B cell (primary cell): ENCODE results near the gene GALNT18. TPM values are rescaled to one million over a fixed set of nuclear protein-coding genes. Genes with fewer than 3 reads are reported as not detected.

ENCODE experiments used
- ATAC-seq: fragments of 200-7000 bp; cut with Tn5 transposase; one replicate; pipeline ENCODE4 v1.10.0; 2021; ENCODE audit warnings: low read depth, mild to moderate bottlenecking, moderate number of reproducible peaks, moderate library complexity
- CTCF ChIA-PET: fragments of 350-600 bp; sonication (Branson Sonifier 250); formaldehyde crosslinking; loops from one replicate; lab custom pipeline; 2021; ENCODE audit warnings: antibody characterized with exemption, inconsistent platforms; lab: Charles Lee
- POLR2A ChIA-PET: fragments of 350-600 bp; sonication (Branson Sonifier 250); formaldehyde crosslinking; loops from one replicate; lab custom pipeline; 2021; ENCODE audit warnings: antibody characterized with exemption; lab: Charles Lee
- DNase-seq: peaks from one replicate; pipeline ENCODE4 v3.0.0; 2013
- H2AFZ ChIP-seq: 2 replicates; pipeline ENCODE4 v1.6.1; 2012; ENCODE audit warnings: mild to moderate bottlenecking, low read depth, low read length; ENCODE audit not compliant: insufficient read depth, poor library complexity, severe bottlenecking
- H3K27ac ChIP-seq, 2 donors: 1 replicate in 1 of 2; 2 replicates in 1 of 2; pipeline ENCODE4 v1.5.1; 2012 to 2013; ENCODE audit warnings: low read length in 2 of 2, mild to moderate bottlenecking in 2 of 2, moderate library complexity in 1 of 2
- H3K27me3 ChIP-seq, 4 experiments: fragments of 200-600 bp in 1 of 4; sonication (generic) in 1 of 4; replicated peaks in 1 of 4; 1 replicate in 2 of 4; 2 replicates in 2 of 4; pipeline versions ENCODE4 v1.6.1 to v1.7.0; 2013 to 2016; ENCODE audit warnings: low read length in 3 of 4, mild to moderate bottlenecking in 2 of 4, mixed read lengths in 1 of 4, moderate library complexity in 1 of 4; ENCODE audit not compliant: insufficient read depth in 4 of 4, control insufficient read depth in 3 of 4; ENCODE audit errors: control extremely low read depth in 1 of 4
- H3K36me3 ChIP-seq, 2 experiments: replicated peaks in 1 of 2; 1 replicate in 1 of 2; 2 replicates in 1 of 2; pipeline versions ENCODE4 v1.6.1 to v1.7.1; 2013; ENCODE audit warnings: low read length in 1 of 2; ENCODE audit not compliant: insufficient read depth in 2 of 2, control insufficient read depth in 1 of 2; ENCODE audit errors: control extremely low read depth in 1 of 2, extremely low read depth in 1 of 2
- H3K4me1 ChIP-seq, 2 donors: fragments of 200-600 bp in 1 of 2; sonication (generic) in 1 of 2; 1 replicate in 1 of 2; 2 replicates in 1 of 2; pipeline versions ENCODE4 v1.5.1 to v1.6.1; 2013 to 2017; ENCODE audit warnings: low read length in 2 of 2; ENCODE audit not compliant: control insufficient read depth in 2 of 2, insufficient read depth in 2 of 2
- H3K4me2 ChIP-seq: replicated peaks from 2 replicates; pipeline ENCODE3; 2012; ENCODE audit warnings: mild to moderate bottlenecking, low read depth, low read length; ENCODE audit not compliant: poor library complexity, severe bottlenecking
- H3K4me3 ChIP-seq, 5 experiments: fragments of 200-600 bp in 1 of 5; sonication (generic) in 1 of 5; 1 replicate in 3 of 5; 2 replicates in 2 of 5; pipeline versions ENCODE4 v1.5.1 to v1.7.0; 2011 to 2016; ENCODE audit warnings: low read length in 4 of 5, mild to moderate bottlenecking in 4 of 5, low read depth in 2 of 5, control low read depth in 1 of 5, moderate library complexity in 1 of 5; ENCODE audit not compliant: insufficient read depth in 1 of 5; ENCODE audit errors: control extremely low read depth in 1 of 5, extremely low read depth in 1 of 5
- H3K79me2 ChIP-seq: fragments of 200-600 bp; sonication (generic); one replicate; pipeline ENCODE4 v1.6.0; 2016; ENCODE audit warnings: low read length; ENCODE audit not compliant: control insufficient read depth, insufficient read depth
- H3K9ac ChIP-seq: fragments of 200-600 bp; sonication (generic); 2 replicates; pipeline ENCODE4 v1.6.1; 2017; ENCODE audit warnings: mild to moderate bottlenecking, low read length, moderate library complexity
- H3K9me3 ChIP-seq, 3 donors: one replicate each; pipeline versions ENCODE4 v1.6.1 to v1.7.1; 2013; ENCODE audit warnings: low read length in 2 of 3; ENCODE audit not compliant: control insufficient read depth in 2 of 3, insufficient read depth in 1 of 3; ENCODE audit errors: control extremely low read depth in 1 of 3
- H4K20me1 ChIP-seq: 2 replicates; pipeline ENCODE4 v1.6.0; 2012; ENCODE audit warnings: mild to moderate bottlenecking, low read length; ENCODE audit not compliant: insufficient read depth, control insufficient read depth, poor library complexity, severe bottlenecking
- H3K27ac Mint-ChIP-seq: one replicate; pipeline ENCODE4 v1.8.0; 2021; ENCODE audit warnings: mixed read lengths
- H3K27me3 Mint-ChIP-seq: one replicate; pipeline ENCODE4 v1.8.0; 2021; ENCODE audit warnings: mixed read lengths
- H3K4me1 Mint-ChIP-seq: one replicate; pipeline ENCODE4 v1.8.0; 2021; ENCODE audit warnings: mixed read lengths
- H3K4me3 Mint-ChIP-seq: one replicate; pipeline ENCODE4 v1.8.0; 2021; ENCODE audit warnings: mixed read lengths
- H3K9me3 Mint-ChIP-seq: one replicate; pipeline ENCODE4 v1.8.0; 2022; ENCODE audit warnings: mixed read lengths; ENCODE audit not compliant: insufficient read depth
- EZH2 ChIP-seq: IDR thresholded peaks from 2 replicates; pipeline ENCODE4 v1.6.1; 2012; ENCODE audit warnings: borderline replicate concordance, low read depth, mild to moderate bottlenecking, moderate library complexity, low read length; ENCODE audit not compliant: insufficient read depth, poor library complexity, severe bottlenecking
- WGBS: methylation state at CpG from one replicate; pipeline ENCODE4 v1.1.5; 2013; ENCODE audit warnings: missing lambda C conversion rate; ENCODE audit not compliant: insufficient coverage; 5-methylcytosine and 5-hydroxymethylcytosine counted together
- intact Hi-C: fragments of 100-400 bp; cut with micrococcal nuclease; formaldehyde crosslinking; loops from one replicate; pipeline ENCODE4 v1.10.0; 2022
- polyA plus RNA-seq: library from polyadenylated mRNA; depleted of rRNA; stranded (reverse); fragments of >200 nt; gene quantifications from 2 replicates; pipeline ENCODE4 v1.2.3, GENCODE V29; 2012
- total RNA-seq, 2 donors: library from RNA; stranded (reverse); fragments of 120-200 nt in 1 of 2; gene quantifications; 1 replicate in 1 of 2; 2 replicates in 1 of 2; pipeline versions ENCODE4 v1.2.3 to v1.2.4, GENCODE V29; 2013 to 2022
- TF ChIP-seq, protein P1 (sequence below): fragments of 200-600 bp; IDR thresholded peaks from one replicate; pipeline ENCODE4 v1.8.0; 2022; ENCODE audit warnings: antibody characterized with exemption, mild to moderate bottlenecking

Gene GALNT18
- total and polyA plus RNA-seq, 2 donors (not counting 1 experiment from before 2014, with no cell fraction given), result not detected

DNA sequence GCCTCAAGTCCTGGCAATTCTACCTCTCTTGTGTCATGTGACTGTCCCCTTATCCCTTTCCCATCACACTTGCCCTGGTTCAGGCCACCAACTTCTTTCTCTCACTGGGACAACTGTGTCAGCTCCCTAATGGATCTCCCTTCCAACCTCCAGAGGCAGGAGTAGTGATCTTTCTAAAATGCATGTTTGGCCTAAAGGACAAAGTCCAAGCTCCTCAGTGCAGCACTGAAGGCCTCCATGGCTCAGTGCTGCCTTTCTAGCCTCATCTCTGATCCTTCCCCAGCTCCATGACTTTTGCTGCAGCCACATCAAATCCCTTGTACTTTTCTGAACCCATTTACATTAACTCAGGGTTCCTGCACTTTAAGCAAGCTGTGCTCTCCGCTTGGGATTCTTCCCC lies 349.6 kb downstream of the GALNT18 start:
- CTCF ChIA-PET, result no interaction called here
- Histone ChIP-seq H3K4me2 (no peak overlapping the region), H3K9ac (no peak overlapping the region), H3K4me1 (no peaks in the 10 kb centered on the region), H4K20me1 (no peaks in the 10 kb centered on the region), H3K27me3 (no peaks in the 10 kb centered on the region), H3K9me3 (peaks cover 0 to 6% (median 0%) of the 10 kb centered on the region in 3 donors), H2AFZ (no peak overlapping the region), H3K27ac (no peak overlapping the region), H3K4me3 (no peak overlapping the region), H3K36me3 (no peaks in the 10 kb centered on the region), H3K79me2 (no peaks in the 10 kb centered on the region)
- Mint-ChIP-seq H3K27ac (no peak overlapping the region), H3K4me3 (no peak overlapping the region), H3K4me1 (peaks cover 2% of the 10 kb centered on the region), H3K27me3 (peaks cover 17% of the 10 kb centered on the region), H3K9me3 (peaks cover 9% of the 10 kb centered on the region)
- ATAC-seq (no peak), DNase-seq (no peak)
- no peak for TF ChIP-seq EZH2
- TF ChIP-seq, protein P1, sequence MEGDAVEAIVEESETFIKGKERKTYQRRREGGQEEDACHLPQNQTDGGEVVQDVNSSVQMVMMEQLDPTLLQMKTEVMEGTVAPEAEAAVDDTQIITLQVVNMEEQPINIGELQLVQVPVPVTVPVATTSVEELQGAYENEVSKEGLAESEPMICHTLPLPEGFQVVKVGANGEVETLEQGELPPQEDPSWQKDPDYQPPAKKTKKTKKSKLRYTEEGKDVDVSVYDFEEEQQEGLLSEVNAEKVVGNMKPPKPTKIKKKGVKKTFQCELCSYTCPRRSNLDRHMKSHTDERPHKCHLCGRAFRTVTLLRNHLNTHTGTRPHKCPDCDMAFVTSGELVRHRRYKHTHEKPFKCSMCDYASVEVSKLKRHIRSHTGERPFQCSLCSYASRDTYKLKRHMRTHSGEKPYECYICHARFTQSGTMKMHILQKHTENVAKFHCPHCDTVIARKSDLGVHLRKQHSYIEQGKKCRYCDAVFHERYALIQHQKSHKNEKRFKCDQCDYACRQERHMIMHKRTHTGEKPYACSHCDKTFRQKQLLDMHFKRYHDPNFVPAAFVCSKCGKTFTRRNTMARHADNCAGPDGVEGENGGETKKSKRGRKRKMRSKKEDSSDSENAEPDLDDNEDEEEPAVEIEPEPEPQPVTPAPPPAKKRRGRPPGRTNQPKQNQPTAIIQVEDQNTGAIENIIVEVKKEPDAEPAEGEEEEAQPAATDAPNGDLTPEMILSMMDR, result no peak
- intact Hi-C loops, result no loop called here
- 100% methylated on average over 1 of the region's 1 CpG for WGBS
- POLR2A ChIA-PET, result no interaction called here

DNA sequence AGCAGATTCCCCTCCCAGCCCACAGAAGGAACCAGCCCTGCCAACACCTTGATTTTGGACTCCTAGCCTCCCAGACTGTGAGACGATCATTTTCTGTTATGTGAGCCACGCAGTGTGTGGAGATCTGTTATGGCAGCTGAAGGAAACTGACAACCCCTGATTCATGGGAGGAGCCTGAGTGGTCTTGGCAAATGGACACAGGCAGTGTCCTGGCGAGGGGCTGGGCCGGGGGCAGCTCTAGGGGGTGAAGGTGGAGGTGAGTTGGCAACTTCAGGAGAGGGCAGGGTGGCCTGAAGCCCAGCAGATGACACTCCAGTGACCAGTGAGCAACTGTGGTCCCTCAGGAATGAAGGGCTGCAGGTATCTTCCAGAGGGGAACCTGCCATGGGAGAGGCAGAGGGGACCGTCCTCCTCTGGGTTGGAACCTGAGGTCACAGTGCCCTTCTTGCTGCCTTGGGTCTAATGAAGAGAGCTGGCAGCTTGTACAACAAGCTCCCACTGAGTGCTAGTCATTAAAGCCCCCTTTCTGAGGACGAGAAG lies 351.5 kb downstream of the GALNT18 start:
- Mint-ChIP-seq H3K27ac (no peak overlapping the region), H3K9me3 (peaks cover 6% of the 10 kb centered on the region), H3K4me1 (peaks cover 5% of the 10 kb centered on the region), H3K4me3 (no peak overlapping the region), H3K27me3 (peaks cover 5% of the 10 kb centered on the region)
- Histone ChIP-seq H3K9ac (no peak overlapping the region), H3K4me1 (no peaks in the 10 kb centered on the region), H3K9me3 (peaks cover 0 to 6% (median 0%) of the 10 kb centered on the region in 3 donors), H3K4me2 (no peak overlapping the region), H3K27ac (no peak overlapping the region), H3K79me2 (no peaks in the 10 kb centered on the region), H4K20me1 (no peaks in the 10 kb centered on the region), H3K27me3 (no peaks in the 10 kb centered on the region), H2AFZ (no peak overlapping the region), H3K36me3 (no peaks in the 10 kb centered on the region), H3K4me3 (no peak overlapping the region)
- ATAC-seq, result no peak
- intact Hi-C loops, result no loop called here
- ChIA-PET POLR2A (no interaction called here), CTCF (no interaction called here)
- no peak for TF ChIP-seq EZH2
- TF ChIP-seq, protein P1, result no peak
- 83% methylated on average over 5 of the region's 6 CpGs for WGBS
- DNase-seq, result no peak
